Activated B cell treated with CpG ODN at 0.5 μM for 24 hours (primary cell): Measurements from ENCODE around the gene KAT6B. TPM values are rescaled to one million over a fixed set of nuclear protein-coding genes. Genes with fewer than 3 reads are reported as not detected.

Source experiments
- ATAC-seq: fragments of 200-7000 bp; cut with Tn5 transposase; one replicate; pipeline ENCODE4 v1.10.0; 2021; ENCODE audit warnings: low read depth, mild to moderate bottlenecking, moderate library complexity
- CTCF ChIA-PET: fragments of 350-600 bp; sonication (Branson Sonifier 250); formaldehyde crosslinking; loops from one replicate; lab custom pipeline; 2021; ENCODE audit warnings: antibody characterized with exemption; lab: Charles Lee
- POLR2A ChIA-PET: fragments of 350-600 bp; sonication (Branson Sonifier 250); formaldehyde crosslinking; loops from one replicate; lab custom pipeline; 2021; ENCODE audit warnings: antibody characterized with exemption; lab: Charles Lee
- DNase-seq: peaks from one replicate; pipeline ENCODE4 v3.0.0; 2022
- H3K27ac Mint-ChIP-seq: one replicate; pipeline ENCODE4 v1.8.0; 2020; ENCODE audit warnings: mixed read lengths
- H3K27me3 Mint-ChIP-seq: one replicate; pipeline ENCODE4 v1.8.0; 2021; ENCODE audit warnings: mixed read lengths
- H3K36me3 Mint-ChIP-seq: one replicate; pipeline ENCODE4 v1.8.0; 2021; ENCODE audit warnings: low read depth, mixed read lengths
- H3K4me1 Mint-ChIP-seq: one replicate; pipeline ENCODE4 v1.8.0; 2021; ENCODE audit warnings: mixed read lengths
- H3K4me3 Mint-ChIP-seq: one replicate; pipeline ENCODE4 v1.8.0; 2020; ENCODE audit warnings: mild to moderate bottlenecking, mixed read lengths
- H3K9me3 Mint-ChIP-seq: one replicate; pipeline ENCODE4 v1.8.0; 2020; ENCODE audit warnings: mixed read lengths
- intact Hi-C: fragments of 100-400 bp; cut with micrococcal nuclease; formaldehyde crosslinking; loops from one replicate; pipeline ENCODE4 v1.15.1; 2024
- total RNA-seq: library from RNA; stranded (reverse); gene quantifications from 2 replicates; pipeline ENCODE4 v1.2.3, GENCODE V29; 2022
- TF ChIP-seq, protein P1 (sequence below): fragments of 200-600 bp; IDR thresholded peaks from one replicate; pipeline ENCODE4 v1.8.0; 2022; ENCODE audit warnings: antibody characterized with exemption, mild to moderate bottlenecking

The KAT6B gene
- total RNA-seq, 1 donor from 2014 or later, result 45.2 TPM

DNA sequence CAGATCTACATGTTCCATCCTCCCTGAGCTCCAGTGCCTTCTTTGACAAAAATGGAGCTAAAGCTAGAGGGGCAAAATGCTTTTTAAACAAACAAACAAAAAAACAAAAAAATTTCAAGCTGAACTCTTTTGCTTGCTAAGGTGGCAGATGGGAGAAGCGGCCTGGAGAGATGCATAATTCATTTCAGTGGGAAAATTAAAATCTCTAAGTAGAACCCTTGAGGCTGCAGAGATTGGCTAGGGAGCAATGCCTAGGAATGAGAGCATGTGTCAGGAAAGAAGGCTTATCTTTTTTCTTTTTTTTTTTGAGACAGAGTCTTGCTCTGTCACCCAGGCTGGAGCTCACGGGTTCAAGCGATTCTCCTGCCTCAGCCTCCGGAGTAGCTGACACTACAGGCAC lies 238.7 kb downstream of the KAT6B start:
- ATAC-seq, result no peak
- DNase-seq, result no peak
- CTCF ChIA-PET, result no interaction called here
- TF ChIP-seq, protein P1, sequence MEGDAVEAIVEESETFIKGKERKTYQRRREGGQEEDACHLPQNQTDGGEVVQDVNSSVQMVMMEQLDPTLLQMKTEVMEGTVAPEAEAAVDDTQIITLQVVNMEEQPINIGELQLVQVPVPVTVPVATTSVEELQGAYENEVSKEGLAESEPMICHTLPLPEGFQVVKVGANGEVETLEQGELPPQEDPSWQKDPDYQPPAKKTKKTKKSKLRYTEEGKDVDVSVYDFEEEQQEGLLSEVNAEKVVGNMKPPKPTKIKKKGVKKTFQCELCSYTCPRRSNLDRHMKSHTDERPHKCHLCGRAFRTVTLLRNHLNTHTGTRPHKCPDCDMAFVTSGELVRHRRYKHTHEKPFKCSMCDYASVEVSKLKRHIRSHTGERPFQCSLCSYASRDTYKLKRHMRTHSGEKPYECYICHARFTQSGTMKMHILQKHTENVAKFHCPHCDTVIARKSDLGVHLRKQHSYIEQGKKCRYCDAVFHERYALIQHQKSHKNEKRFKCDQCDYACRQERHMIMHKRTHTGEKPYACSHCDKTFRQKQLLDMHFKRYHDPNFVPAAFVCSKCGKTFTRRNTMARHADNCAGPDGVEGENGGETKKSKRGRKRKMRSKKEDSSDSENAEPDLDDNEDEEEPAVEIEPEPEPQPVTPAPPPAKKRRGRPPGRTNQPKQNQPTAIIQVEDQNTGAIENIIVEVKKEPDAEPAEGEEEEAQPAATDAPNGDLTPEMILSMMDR, result no peak
- Mint-ChIP-seq H3K4me1 (no peaks in the 10 kb centered on the region), H3K9me3 (no peaks in the 10 kb centered on the region), H3K36me3 (no peaks in the 10 kb centered on the region), H3K27me3 (no peaks in the 10 kb centered on the region), H3K27ac (no peak overlapping the region), H3K4me3 (no peak overlapping the region)
- intact Hi-C loops, result no loop called here
- POLR2A ChIA-PET, result no interaction called here

DNA sequence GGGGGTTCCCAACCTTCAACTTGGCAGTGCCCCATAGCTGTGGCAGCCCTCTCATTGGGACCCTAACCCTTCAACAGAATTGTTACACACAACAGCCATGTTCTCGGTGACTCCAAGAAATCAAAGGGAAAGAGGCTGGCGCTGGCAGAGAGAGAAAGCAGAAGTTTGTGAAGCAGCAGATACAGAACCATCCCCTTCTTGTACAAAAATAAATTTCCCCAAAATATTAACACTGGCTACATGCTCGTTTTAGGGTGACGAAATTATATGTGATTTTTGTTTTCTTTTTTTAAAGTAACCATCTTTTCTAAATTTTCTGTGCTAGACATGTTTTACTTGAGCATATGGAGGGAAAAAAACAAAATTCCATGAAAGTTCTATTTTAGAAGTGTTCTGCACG lies 239.9 kb downstream of the KAT6B start:
- Mint-ChIP-seq H3K4me3 (no peak overlapping the region), H3K27me3 (no peaks in the 10 kb centered on the region), H3K36me3 (no peaks in the 10 kb centered on the region), H3K27ac (no peak overlapping the region), H3K4me1 (no peaks in the 10 kb centered on the region), H3K9me3 (no peaks in the 10 kb centered on the region)
- intact Hi-C loops, result no loop called here
- ChIA-PET POLR2A (no interaction called here), CTCF (no interaction called here)
- TF ChIP-seq, protein P1, result no peak
- DNase-seq (no peak), ATAC-seq (no peak)

GRCh38 chr10:75067272-75067671 lies 240.9 kb downstream of the KAT6B start:
- intact Hi-C loops, result no loop called here
- H3K4me3 Mint-ChIP-seq, result no peak overlapping the region
- no peaks in the 10 kb centered on the region for H3K4me1 Mint-ChIP-seq
- TF ChIP-seq, protein P1, result no peak
- no peaks in the 10 kb centered on the region for H3K27me3 Mint-ChIP-seq
- CTCF ChIA-PET, result no interaction called here
- no peaks in the 10 kb centered on the region for H3K36me3 Mint-ChIP-seq
- ATAC-seq (no peak), DNase-seq (no peak)
- POLR2A ChIA-PET, result no interaction called here
- no peaks in the 10 kb centered on the region for H3K9me3 Mint-ChIP-seq
- H3K27ac Mint-ChIP-seq, result no peak overlapping the region

GRCh38 chr10:75068523-75068922 lies 242.1 kb downstream of the KAT6B start:
- Mint-ChIP-seq H3K27me3 (no peaks in the 10 kb centered on the region), H3K36me3 (no peaks in the 10 kb centered on the region), H3K9me3 (no peaks in the 10 kb centered on the region), H3K4me1 (no peaks in the 10 kb centered on the region), H3K27ac (no peak overlapping the region), H3K4me3 (no peak overlapping the region)
- no peak for DNase-seq
- CTCF ChIA-PET, result no interaction called here
- TF ChIP-seq, protein P1, result no peak
- no peak for ATAC-seq
- POLR2A ChIA-PET, result no interaction called here
- intact Hi-C loops, result no loop called here

- no peak overlapping the region for H3K27ac Mint-ChIP-seq
Measured at GRCh38 chr10:75070476-75070875, 244.1 kb downstream of the KAT6B start.

More at GRCh38 chr10:75070476-75070875, 244.1 kb downstream of the KAT6B start:
- ATAC-seq (no peak), DNase-seq (no peak)
- Mint-ChIP-seq H3K4me3 (no peak overlapping the region), H3K9me3 (no peaks in the 10 kb centered on the region), H3K27me3 (no peaks in the 10 kb centered on the region), H3K36me3 (no peaks in the 10 kb centered on the region), H3K4me1 (no peaks in the 10 kb centered on the region)
- intact Hi-C loops, result no loop called here
- TF ChIP-seq, protein P1, result no peak
- POLR2A ChIA-PET, result no interaction called here
- CTCF ChIA-PET, result no interaction called here
